CD4-positive, CD25-positive, alpha-beta regulatory T cell (primary cell): Measurements from ENCODE around the gene RALGDS. TPM values are rescaled to one million over a fixed set of nuclear protein-coding genes. Genes with fewer than 3 reads are reported as not detected.
A peak's percentile ranks its signal among the peaks of the same experiment; 100 is the strongest.
"Not testable (repeated sequence)": the region's sequence is repeated elsewhere in the genome, so short reads cannot be mapped to it uniquely, and the experiment has no call there.

ENCODE experiments used
- ATAC-seq, 2 donors: fragments of 150-1000 bp; cut with Tn5 transposase; one replicate each; pipeline ENCODE4 v1.10.0; 2021; ENCODE audit warnings: low read depth in 2 of 2, moderate number of reproducible peaks in 2 of 2, moderate library complexity in 1 of 2
- DNase-seq, 3 donors: peaks; one replicate each; pipeline versions ENCODE4 v3.0.0 to v3.0.0-alpha.2; 2012 to 2022; ENCODE audit warnings: mixed read lengths in 1 of 3
- H3K27ac ChIP-seq: one replicate; pipeline ENCODE4 v1.7.0; 2013; ENCODE audit warnings: mild to moderate bottlenecking, low read length; ENCODE audit not compliant: insufficient read depth, poor library complexity, severe bottlenecking
- H3K27me3 ChIP-seq: one replicate; pipeline ENCODE4 v1.7.0; 2013; ENCODE audit warnings: low read length; ENCODE audit not compliant: control insufficient read depth, insufficient read depth
- H3K36me3 ChIP-seq: one replicate; pipeline ENCODE4 v1.7.0; 2013; ENCODE audit warnings: mild to moderate bottlenecking, low read length, moderate library complexity; ENCODE audit not compliant: control insufficient read depth, insufficient read depth
- H3K4me1 ChIP-seq: 2 replicates; pipeline ENCODE4 v1.7.0; 2013; ENCODE audit warnings: mild to moderate bottlenecking, low read length; ENCODE audit not compliant: insufficient read depth, control insufficient read depth, poor library complexity, severe bottlenecking
- H3K4me3 ChIP-seq: one replicate; pipeline ENCODE4 v1.7.0; 2013; ENCODE audit warnings: low read depth, mild to moderate bottlenecking, low read length, moderate library complexity
- H3K9me3 ChIP-seq, 2 experiments: 1 replicate in 1 of 2; 2 replicates in 1 of 2; pipeline ENCODE4 v1.7.0; 2013; ENCODE audit warnings: low read length in 2 of 2, mild to moderate bottlenecking in 1 of 2, moderate library complexity in 1 of 2; ENCODE audit not compliant: control insufficient read depth in 2 of 2
- H3K27ac Mint-ChIP-seq, 3 donors: one replicate each; pipeline ENCODE4 v1.8.0; 2020 to 2022; ENCODE audit warnings: mild to moderate bottlenecking in 3 of 3, mixed read lengths in 3 of 3, moderate library complexity in 2 of 3
- H3K27me3 Mint-ChIP-seq: one replicate; pipeline ENCODE4 v1.8.0; 2022; ENCODE audit warnings: mild to moderate bottlenecking, mixed read lengths
- H3K36me3 Mint-ChIP-seq: one replicate; pipeline ENCODE4 v1.8.0; 2020; ENCODE audit warnings: mixed read lengths
- H3K4me1 Mint-ChIP-seq, 4 donors: one replicate each; pipeline ENCODE4 v1.8.0; 2020 to 2022; ENCODE audit warnings: mixed read lengths in 4 of 4, mild to moderate bottlenecking in 1 of 4
- H3K4me3 Mint-ChIP-seq, 4 donors: one replicate each; pipeline ENCODE4 v1.8.0; 2020 to 2022; ENCODE audit warnings: mild to moderate bottlenecking in 4 of 4, mixed read lengths in 4 of 4, moderate library complexity in 3 of 4
- H3K9me3 Mint-ChIP-seq, 7 donors: one replicate each; pipeline ENCODE4 v1.8.0; 2020 to 2022; ENCODE audit warnings: mixed read lengths in 7 of 7, mild to moderate bottlenecking in 3 of 7, moderate library complexity in 2 of 7
- polyA plus RNA-seq, 4 donors: library from polyadenylated mRNA; unstranded; fragments of 300-500 nt; fragmentation: Illumina TruSeq; gene quantifications; one replicate each; pipeline ENCODE4 v1.2.3, GENCODE V29; 2021
- total RNA-seq: library from RNA; stranded (reverse); gene quantifications from one replicate; pipeline ENCODE4 v1.2.3, GENCODE V29; 2022

Gene RALGDS
- total RNA-seq, result 228 TPM
- 10 to 100 TPM; 34.6 to 64.2 (median 49.2) TPM for polyA plus RNA-seq

GRCh38 chr9:133121198-133121914 lies at the start of gene RALGDS:
TSS of gene RALGDS (minus strand) at chr9:133121240. CDS start at chr9:133121154, 86 bp downstream.
- H3K36me3 Mint-ChIP-seq, result no peaks in the 10 kb centered on the region
- ATAC-seq, result peak; percentile 80 to 81
- Histone ChIP-seq H3K27ac (peak within 1 kb of the TSS; percentile 96), H3K27me3 (no peaks in the 10 kb centered on the region), H3K9me3 (no peaks in the 10 kb centered on the region), H3K4me3 (peak within 1 kb of the TSS; percentile 49), H3K4me1 (peaks cover 85% of the 10 kb centered on the region), H3K36me3 (no peaks in the 10 kb centered on the region)
- H3K27ac Mint-ChIP-seq, result peak within 1 kb of the TSS; percentile 90 to 100 (median 97)
- H3K27me3 Mint-ChIP-seq, result no peaks in the 10 kb centered on the region
- H3K4me3 Mint-ChIP-seq, result peak within 1 kb of the TSS; percentile 82 to 93 (median 85)
- peak; percentile 86 to 90 (median 89) for DNase-seq
- H3K4me1 Mint-ChIP-seq, result peaks cover 20 to 86% (median 46%) of the 10 kb centered on the region in 4 donors
- H3K9me3 Mint-ChIP-seq, result no peaks in the 10 kb centered on the region

- H3K9me3 ChIP-seq, result no peaks in the 10 kb centered on the region
- no peak overlapping the region for H3K27ac ChIP-seq
- no peaks in the 10 kb centered on the region for H3K36me3 ChIP-seq
- no peaks in the 10 kb centered on the region for H3K4me1 Mint-ChIP-seq
- no peak overlapping the region for H3K4me3 ChIP-seq
- no peaks in the 10 kb centered on the region for H3K36me3 Mint-ChIP-seq
- H3K4me1 ChIP-seq, result no peaks in the 10 kb centered on the region
- H3K27me3 Mint-ChIP-seq, result peaks cover 33% of the 10 kb centered on the region
- DNase-seq (no peak), ATAC-seq (no peak)
- no peaks in the 10 kb centered on the region for H3K9me3 Mint-ChIP-seq
- H3K27me3 ChIP-seq, result peaks cover 2% of the 10 kb centered on the region
- H3K4me3 Mint-ChIP-seq, result no peak overlapping the region
- no peak overlapping the region for H3K27ac Mint-ChIP-seq
These were observed 49.7 kb upstream of the RALGDS start for GRCh38 chr9:133170716-133171115.

GRCh38 chr9:133169687-133170086 lies 48.6 kb upstream of the RALGDS start:
- H3K4me1 Mint-ChIP-seq, result not testable (repeated sequence)

GRCh38 chr9:133169102-133169501 lies 48.1 kb upstream of the RALGDS start:
- ATAC-seq, result no peak
- H3K9me3 ChIP-seq, result no peaks in the 10 kb centered on the region
- H3K36me3 Mint-ChIP-seq, result no peaks in the 10 kb centered on the region

More at GRCh38 chr9:133169687-133170086, 48.6 kb upstream of the RALGDS start:
- H3K27ac Mint-ChIP-seq, H3K4me1 ChIP-seq, H3K4me3 Mint-ChIP-seq, DNase-seq, H3K9me3 Mint-ChIP-seq, H3K27ac ChIP-seq, H3K36me3 Mint-ChIP-seq, H3K27me3 ChIP-seq, ATAC-seq, H3K36me3 ChIP-seq, H3K4me3 ChIP-seq, H3K9me3 ChIP-seq: not testable (repeated sequence)
- peaks cover 25% of the 10 kb centered on the region for H3K27me3 Mint-ChIP-seq

GRCh38 chr9:133168432-133168831 lies 47.4 kb upstream of the RALGDS start:
- Histone ChIP-seq H3K4me1 (peaks cover 3% of the 10 kb centered on the region), H3K36me3 (no peaks in the 10 kb centered on the region), H3K27ac (no peak overlapping the region), H3K9me3 (no peaks in the 10 kb centered on the region), H3K27me3 (no peaks in the 10 kb centered on the region), H3K4me3 (no peak overlapping the region)
- DNase-seq (no peak), ATAC-seq (no peak)
- Mint-ChIP-seq H3K4me3 (no peak overlapping the region), H3K27me3 (peaks cover 21% of the 10 kb centered on the region), H3K9me3 (peaks cover 0 to 1% (median 0%) of the 10 kb centered on the region in 7 donors), H3K27ac (peak overlapping the region in 1 of 3 donors; percentile 9), H3K36me3 (no peaks in the 10 kb centered on the region), H3K4me1 (peaks cover 0 to 2% (median 0%) of the 10 kb centered on the region in 4 donors)

More at GRCh38 chr9:133169102-133169501, 48.1 kb upstream of the RALGDS start:
- DNase-seq, result no peak
- no peaks in the 10 kb centered on the region for H3K36me3 ChIP-seq
- no peak overlapping the region for H3K4me3 ChIP-seq
- no peaks in the 10 kb centered on the region for H3K27me3 ChIP-seq
- Mint-ChIP-seq H3K4me3 (no peak overlapping the region), H3K27me3 (peaks cover 21% of the 10 kb centered on the region), H3K9me3 (peaks cover 0 to 1% (median 0%) of the 10 kb centered on the region in 7 donors), H3K4me1 (peaks cover 0 to under 1% (median 0%) of the 10 kb centered on the region in 4 donors), H3K27ac (no peak overlapping the region)
- no peaks in the 10 kb centered on the region for H3K4me1 ChIP-seq
- no peak overlapping the region for H3K27ac ChIP-seq

GRCh38 chr9:133167769-133168168 lies 46.7 kb upstream of the RALGDS start:
- Mint-ChIP-seq H3K27me3 (peaks cover 19% of the 10 kb centered on the region), H3K27ac (peak overlapping the region in 1 of 3 donors; percentile 9), H3K9me3 (peaks cover 0 to 1% (median 0%) of the 10 kb centered on the region in 7 donors), H3K4me3 (no peak overlapping the region), H3K36me3 (no peaks in the 10 kb centered on the region), H3K4me1 (peaks cover 0 to 2% (median 0%) of the 10 kb centered on the region in 4 donors)
- Histone ChIP-seq H3K9me3 (no peaks in the 10 kb centered on the region), H3K36me3 (no peaks in the 10 kb centered on the region), H3K4me3 (no peak overlapping the region), H3K27me3 (no peaks in the 10 kb centered on the region), H3K27ac (no peak overlapping the region), H3K4me1 (peaks cover 7% of the 10 kb centered on the region)
- no peak for ATAC-seq
- no peak for DNase-seq

GRCh38 chr9:133167096-133167730 lies 46.2 kb upstream of the RALGDS start:
- Histone ChIP-seq H3K36me3 (no peaks in the 10 kb centered on the region), H3K4me3 (no peak overlapping the region), H3K4me1 (peaks cover 7% of the 10 kb centered on the region), H3K27ac (no peak overlapping the region), H3K27me3 (no peaks in the 10 kb centered on the region), H3K9me3 (no peaks in the 10 kb centered on the region)
- Mint-ChIP-seq H3K9me3 (peaks cover 0 to 1% (median 0%) of the 10 kb centered on the region in 7 donors), H3K27me3 (peaks cover 16% of the 10 kb centered on the region), H3K27ac (no peak overlapping the region), H3K4me3 (no peak overlapping the region), H3K4me1 (peaks cover 0 to 4% (median 0%) of the 10 kb centered on the region in 4 donors), H3K36me3 (no peaks in the 10 kb centered on the region)
- no peak for ATAC-seq
- no peak for DNase-seq
